Measurements from ENCODE around the gene DHRSX. TPM values are rescaled to one million over a fixed set of nuclear protein-coding genes. Genes with fewer than 3 reads are reported as not detected.

DHRSX gene
- total and polyA plus RNA-seq, 2 of the 8 experiments (the other 6 are each of a cell fraction or from before 2014, with no cell fraction given), result 35.1 to 43.4 TPM

DNA sequence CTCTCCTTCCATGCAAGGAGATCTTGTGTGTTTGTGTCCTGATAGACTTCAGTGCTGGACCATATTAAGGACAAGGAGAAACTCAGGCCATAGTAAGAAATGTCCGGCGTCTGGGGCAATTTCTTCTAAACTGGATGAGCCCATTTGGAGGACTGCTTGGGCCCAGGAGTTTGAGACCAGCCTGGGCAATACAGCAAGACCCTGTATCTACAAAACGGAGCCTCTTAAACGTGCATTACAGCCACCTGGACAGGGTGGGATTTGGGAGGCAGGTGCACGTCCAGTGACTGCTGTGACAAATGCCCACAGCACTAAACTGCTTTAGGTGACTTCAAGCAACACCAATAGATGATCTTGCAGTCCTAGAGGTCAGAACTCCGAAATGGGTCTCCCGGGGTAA lies 311.9 kb downstream of the DHRSX start (continued):
- TF ChIP-seq CTBP2 (IDR thresholded peaks at IDR 0.05; ENCODE audit: borderline replicate concordance, insufficient read depth, insufficient read length, low read length), result no peak
- no peak for TF ChIP-seq KDM4A (IDR thresholded peaks at IDR 0.05; ENCODE audit: low read depth, low read length, severe bottlenecking)
- no peak for TF ChIP-seq CBX8 (IDR thresholded peaks at IDR 0.05; ENCODE audit: borderline replicate concordance, low read depth, low read length)
- TF ChIP-seq EP300 (IDR thresholded peaks at IDR 0.05; ENCODE audit: borderline replicate concordance in 1 of 2, low read depth in 2 of 2, low read length in 2 of 2), result no peak
- no peak for TF ChIP-seq CEBPB (IDR thresholded peaks at IDR 0.05; ENCODE audit: low read depth, low read length)
- no peak for TF ChIP-seq EZH2 (IDR thresholded peaks at IDR 0.05; ENCODE audit: low read depth, low read length, severe bottlenecking)
- TF ChIP-seq POLR2AphosphoS5 (IDR thresholded peaks at IDR 0.05; ENCODE audit: low read depth, low read length), result no peak
